Nephron progenitor cell (in vitro differentiated cells): ENCODE data around the gene JOSD2.

Source experiments
- DNase-seq: peaks from one replicate; pipeline ENCODE4 v3.0.0; 2021
- H3K27ac Mint-ChIP-seq: 2 replicates; pipeline ENCODE4 v1.8.0; 2021; ENCODE audit warnings: mild to moderate bottlenecking, moderate library complexity, mixed read lengths
- H3K27me3 Mint-ChIP-seq: 2 replicates; pipeline ENCODE4 v1.8.0; 2021; ENCODE audit warnings: mild to moderate bottlenecking, low read depth, mixed read lengths; ENCODE audit not compliant: poor library complexity
- H3K36me3 Mint-ChIP-seq: 2 replicates; pipeline ENCODE4 v1.8.0; 2021; ENCODE audit warnings: low read depth, mixed read lengths
- H3K4me1 Mint-ChIP-seq: 2 replicates; pipeline ENCODE4 v1.8.0; 2021; ENCODE audit warnings: mixed read lengths
- H3K4me3 Mint-ChIP-seq: 2 replicates; pipeline ENCODE4 v1.8.0; 2021; ENCODE audit warnings: mild to moderate bottlenecking, moderate library complexity, mixed read lengths
- H3K9me3 Mint-ChIP-seq: 2 replicates; pipeline ENCODE4 v1.8.0; 2021; ENCODE audit warnings: mild to moderate bottlenecking, moderate library complexity, mixed read lengths
- CTCF ChIP-seq: fragments of 200-600 bp; sonication (generic); IDR thresholded peaks from 2 replicates; pipeline ENCODE4 v1.5.0; 2021; ENCODE audit warnings: antibody characterized with exemption

The JOSD2 gene

GRCh38 chr19:50549059-50549926, 38.3 kb upstream of the JOSD2 start:
- H3K27me3 Mint-ChIP-seq = peaks cover 62% of the 10 kb centered on the region
- peaks cover 32% of the 10 kb centered on the region for H3K4me1 Mint-ChIP-seq
- no peak for DNase-seq
- TF ChIP-seq CTCF = no peak
- no peak overlapping the region for H3K4me3 Mint-ChIP-seq
- no peak overlapping the region for H3K27ac Mint-ChIP-seq
- H3K36me3 Mint-ChIP-seq = no peaks in the 10 kb centered on the region
- no peaks in the 10 kb centered on the region for H3K9me3 Mint-ChIP-seq

- Mint-ChIP-seq H3K27ac (no peak overlapping the region), H3K36me3 (no peaks in the 10 kb centered on the region), H3K9me3 (no peaks in the 10 kb centered on the region), H3K4me1 (peaks cover 32% of the 10 kb centered on the region), H3K27me3 (peaks cover 53% of the 10 kb centered on the region), H3K4me3 (no peak overlapping the region)
- no peak for DNase-seq
- TF ChIP-seq CTCF = no peak
Measured at GRCh38 chr19:50548191-50549058, 37.4 kb upstream of the JOSD2 start.

- no peak for TF ChIP-seq CTCF
- Mint-ChIP-seq H3K4me1 (peaks cover 30% of the 10 kb centered on the region), H3K9me3 (no peaks in the 10 kb centered on the region), H3K4me3 (no peak overlapping the region), H3K36me3 (no peaks in the 10 kb centered on the region), H3K27ac (no peak overlapping the region), H3K27me3 (peaks cover 44% of the 10 kb centered on the region)
- no peak for DNase-seq
Measured at GRCh38 chr19:50547385-50548190, 36.6 kb upstream of the JOSD2 start.

GRCh38 chr19:50546527-50547221, 35.7 kb upstream of the JOSD2 start:
- peaks cover 27% of the 10 kb centered on the region for H3K4me1 Mint-ChIP-seq
- DNase-seq = no peak
- peaks cover 35% of the 10 kb centered on the region for H3K27me3 Mint-ChIP-seq
- no peak overlapping the region for H3K4me3 Mint-ChIP-seq
- H3K27ac Mint-ChIP-seq = no peak overlapping the region
- no peaks in the 10 kb centered on the region for H3K9me3 Mint-ChIP-seq
- no peak for TF ChIP-seq CTCF
- no peaks in the 10 kb centered on the region for H3K36me3 Mint-ChIP-seq

GRCh38 chr19:50542943-50543342, 32.0 kb upstream of the JOSD2 start:
- peaks cover 16% of the 10 kb centered on the region for H3K4me1 Mint-ChIP-seq
- TF ChIP-seq CTCF = no peak
- DNase-seq = no peak
- no peaks in the 10 kb centered on the region for H3K36me3 Mint-ChIP-seq
- H3K27me3 Mint-ChIP-seq = peaks cover 19% of the 10 kb centered on the region
- H3K9me3 Mint-ChIP-seq = no peaks in the 10 kb centered on the region
- H3K27ac Mint-ChIP-seq = no peak overlapping the region
- H3K4me3 Mint-ChIP-seq = no peak overlapping the region
